Activated naive CD4-positive, alpha-beta T cell treated with anti-CD3 and anti-CD28 coated beads, Interleukin-2, amount 50 U/mL, for 72 hours (primary cell): ENCODE data around the gene ADA. TPM values are rescaled to one million over a fixed set of nuclear protein-coding genes. Genes with fewer than 3 reads are reported as not detected.
"Not testable (repeated sequence)": the region's sequence is repeated elsewhere in the genome, so short reads cannot be mapped to it uniquely, and the experiment has no call there.

Experiments used
- ATAC-seq, 2 donors: fragments of 150-1000 bp; cut with Tn5 transposase; 2 replicates each; pipeline ENCODE4 v1.10.0; 2021; ENCODE audit warnings: mild to moderate bottlenecking in 2 of 2, moderate library complexity in 2 of 2
- DNase-seq, 2 donors: peaks; one replicate each; pipeline ENCODE4 v3.0.0; 2021 to 2022; ENCODE audit warnings: low spot score in 2 of 2
- H3K27ac Mint-ChIP-seq, 2 donors: one replicate each; pipeline ENCODE4 v1.8.0; 2022; ENCODE audit warnings: mild to moderate bottlenecking in 2 of 2, mixed read lengths in 2 of 2
- H3K36me3 Mint-ChIP-seq, 2 donors: one replicate each; pipeline ENCODE4 v1.8.0; 2022; ENCODE audit warnings: mixed read lengths in 2 of 2
- H3K9me3 Mint-ChIP-seq, 2 donors: one replicate each; pipeline ENCODE4 v1.8.0; 2022; ENCODE audit warnings: mixed read lengths in 2 of 2
- total RNA-seq, 2 donors: library from RNA; stranded (reverse); gene quantifications; one replicate each; pipeline ENCODE4 v1.2.3, GENCODE V29; 2022

Gene ADA
- total RNA-seq, result 10 to 100 TPM; 33.4 to 54.9 TPM

- Mint-ChIP-seq H3K27ac (peak within 1 kb of the TSS; percentile 40 to 81), H3K9me3 (peaks cover 0 to 11% of the 10 kb centered on the region in 2 donors), H3K36me3 (peaks cover 4 to 11% of the 10 kb centered on the region in 2 donors)
- ATAC-seq (peak; percentile 38 to 75), DNase-seq (peak; percentile 49 to 62)
Observed at GRCh38 chr20:44651684-44652423, at the start of gene ADA. ADA (minus strand) TSS chr20:44651699; CDS start chr20:44651607, 92 bp downstream.

DNA sequence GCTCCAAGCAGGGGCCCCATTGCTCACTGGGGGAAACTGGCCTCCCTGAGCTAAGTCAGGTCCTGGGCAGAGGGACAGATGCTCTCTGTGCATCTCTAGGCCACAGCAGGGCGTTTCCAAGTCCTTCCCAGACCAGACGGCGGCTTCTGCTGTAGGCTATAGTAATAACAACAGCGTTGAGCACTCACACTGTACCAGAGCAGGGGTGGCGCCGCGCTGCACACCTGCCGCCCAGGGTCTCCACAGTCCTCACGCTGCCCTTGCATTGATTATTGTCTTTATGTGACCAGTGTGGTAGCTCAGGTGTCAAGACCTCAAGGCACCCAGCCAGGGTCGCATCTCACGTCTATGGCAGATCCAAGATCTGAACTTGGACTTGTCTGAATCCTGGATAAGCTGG, 48.8 kb upstream of the ADA start:
- no peak overlapping the region for H3K27ac Mint-ChIP-seq
- no peaks in the 10 kb centered on the region for H3K9me3 Mint-ChIP-seq
- no peak for ATAC-seq
- DNase-seq, result no peak
- H3K36me3 Mint-ChIP-seq, result no peaks in the 10 kb centered on the region

GRCh38 chr20:44698351-44698750, 46.9 kb upstream of the ADA start:
- DNase-seq (no peak), ATAC-seq (no peak)
- no peaks in the 10 kb centered on the region for H3K36me3 Mint-ChIP-seq
- no peaks in the 10 kb centered on the region for H3K9me3 Mint-ChIP-seq
- no peak overlapping the region for H3K27ac Mint-ChIP-seq

GRCh38 chr20:44697041-44697440, 45.5 kb upstream of the ADA start:
- not testable (repeated sequence) for H3K9me3 Mint-ChIP-seq, ATAC-seq, H3K27ac Mint-ChIP-seq, H3K36me3 Mint-ChIP-seq, DNase-seq

DNA sequence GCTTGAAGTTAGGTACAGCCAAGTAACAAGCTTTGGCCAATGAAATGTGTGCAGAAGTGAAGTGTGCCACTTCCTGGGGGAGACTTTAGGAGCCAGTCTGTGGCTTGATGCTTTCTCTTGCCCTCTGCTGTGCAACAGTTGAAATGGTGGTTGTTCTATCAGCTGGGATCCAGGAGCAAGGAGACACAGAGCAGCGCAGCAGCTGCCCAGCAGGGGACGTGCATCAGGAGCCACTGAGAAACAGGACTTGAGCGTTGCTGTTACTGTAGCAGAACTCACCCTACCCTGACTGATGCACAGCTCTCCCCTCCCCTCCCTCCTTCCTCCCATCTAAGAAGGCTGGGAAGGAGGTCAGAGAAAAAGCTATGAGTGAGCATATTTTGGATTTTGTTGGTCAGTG, 44.8 kb upstream of the ADA start:
- no peak for DNase-seq
- no peak overlapping the region for H3K27ac Mint-ChIP-seq
- ATAC-seq, result no peak
- peaks cover 0 to 7% of the 10 kb centered on the region in 2 donors for H3K36me3 Mint-ChIP-seq
- no peaks in the 10 kb centered on the region for H3K9me3 Mint-ChIP-seq

- Mint-ChIP-seq H3K36me3 (peaks cover 4 to 11% of the 10 kb centered on the region in 2 donors), H3K27ac (no peak overlapping the region), H3K9me3 (no peaks in the 10 kb centered on the region)
- DNase-seq, result no peak
- peak in 1 of 2 donors; percentile 29 for ATAC-seq
Observed at GRCh38 chr20:44695674-44696300, 44.3 kb upstream of the ADA start.

DNA sequence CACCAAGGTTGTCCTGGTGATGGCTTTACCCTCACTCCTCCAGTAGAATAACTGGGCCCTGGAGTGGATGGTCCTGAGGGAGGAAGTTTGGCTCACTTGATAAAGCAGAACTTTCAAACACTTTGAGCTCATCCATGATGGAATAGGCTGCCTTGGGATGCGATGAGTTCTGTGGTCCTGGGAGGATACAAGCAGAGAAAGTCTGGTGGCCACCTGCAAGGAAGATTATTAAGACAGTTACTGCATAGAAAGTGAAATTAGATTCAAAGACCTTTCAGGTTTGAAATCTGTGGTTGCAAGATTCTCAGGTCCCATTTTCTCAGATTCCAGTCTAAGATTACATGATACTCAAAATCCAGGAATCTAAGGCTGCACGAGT, 43.8 kb upstream of the ADA start:
- ATAC-seq (no peak), DNase-seq (no peak)
- H3K36me3 Mint-ChIP-seq, result peaks cover 4 to 11% of the 10 kb centered on the region in 2 donors
- no peak overlapping the region for H3K27ac Mint-ChIP-seq
- H3K9me3 Mint-ChIP-seq, result no peaks in the 10 kb centered on the region

DNA sequence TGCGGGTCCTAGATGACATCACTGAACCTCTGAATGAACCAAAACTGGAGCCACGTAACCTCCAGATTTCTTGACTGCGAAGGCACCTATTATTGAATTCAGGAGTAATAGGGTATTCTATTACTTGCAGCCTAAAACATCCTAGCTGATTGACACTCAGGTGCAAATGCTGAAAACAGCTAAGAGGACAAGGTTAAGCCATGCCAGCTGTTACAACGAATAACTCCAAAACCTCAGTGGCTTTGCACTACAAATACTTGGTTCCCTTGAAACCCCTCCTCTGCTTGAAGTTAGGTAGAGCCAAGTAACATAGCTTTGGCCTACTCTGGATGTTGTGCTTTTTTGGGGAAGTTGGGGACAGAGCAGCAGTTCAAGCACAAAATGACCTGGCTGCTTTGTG, 42.7 kb upstream of the ADA start:
- DNase-seq, result no peak
- Mint-ChIP-seq H3K27ac (no peak overlapping the region), H3K9me3 (no peaks in the 10 kb centered on the region), H3K36me3 (peaks cover 4 to 11% of the 10 kb centered on the region in 2 donors)
- ATAC-seq, result no peak

- peaks cover 4 to 11% of the 10 kb centered on the region in 2 donors for H3K36me3 Mint-ChIP-seq
- no peak overlapping the region for H3K27ac Mint-ChIP-seq
- DNase-seq (no peak), ATAC-seq (no peak)
- no peaks in the 10 kb centered on the region for H3K9me3 Mint-ChIP-seq
Observed at GRCh38 chr20:44693627-44694026, 42.1 kb upstream of the ADA start.

DNA sequence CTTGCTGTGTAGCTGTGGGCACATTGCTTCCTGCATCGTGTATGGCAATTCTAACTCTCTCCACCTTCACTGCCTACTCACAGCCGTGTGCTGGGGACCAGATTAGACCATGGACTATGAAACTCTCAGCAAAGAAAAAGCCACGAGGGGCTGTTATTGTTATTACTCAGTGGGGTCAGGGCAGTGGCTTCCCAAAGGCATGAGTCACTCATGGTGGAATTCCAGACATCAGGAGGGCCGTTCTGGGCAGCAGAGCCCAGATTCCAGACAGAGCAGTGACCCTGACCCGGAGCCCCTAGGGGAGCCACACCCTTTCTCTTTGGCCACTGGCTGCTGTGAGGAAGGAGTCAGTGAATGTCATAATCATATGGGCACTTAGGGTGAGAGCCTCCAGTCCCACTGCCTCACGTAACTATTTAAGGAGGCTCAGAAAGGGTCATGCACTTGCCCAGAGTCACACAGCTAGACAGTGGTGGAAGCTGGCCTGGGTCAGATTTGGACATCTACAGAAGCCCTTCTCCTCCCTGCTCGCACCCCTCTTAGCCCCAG, 41.5 kb upstream of the ADA start:
- ATAC-seq (no peak), DNase-seq (no peak)
- no peaks in the 10 kb centered on the region for H3K9me3 Mint-ChIP-seq
- H3K36me3 Mint-ChIP-seq, result peaks cover 4 to 11% of the 10 kb centered on the region in 2 donors
- no peak overlapping the region for H3K27ac Mint-ChIP-seq

DNA sequence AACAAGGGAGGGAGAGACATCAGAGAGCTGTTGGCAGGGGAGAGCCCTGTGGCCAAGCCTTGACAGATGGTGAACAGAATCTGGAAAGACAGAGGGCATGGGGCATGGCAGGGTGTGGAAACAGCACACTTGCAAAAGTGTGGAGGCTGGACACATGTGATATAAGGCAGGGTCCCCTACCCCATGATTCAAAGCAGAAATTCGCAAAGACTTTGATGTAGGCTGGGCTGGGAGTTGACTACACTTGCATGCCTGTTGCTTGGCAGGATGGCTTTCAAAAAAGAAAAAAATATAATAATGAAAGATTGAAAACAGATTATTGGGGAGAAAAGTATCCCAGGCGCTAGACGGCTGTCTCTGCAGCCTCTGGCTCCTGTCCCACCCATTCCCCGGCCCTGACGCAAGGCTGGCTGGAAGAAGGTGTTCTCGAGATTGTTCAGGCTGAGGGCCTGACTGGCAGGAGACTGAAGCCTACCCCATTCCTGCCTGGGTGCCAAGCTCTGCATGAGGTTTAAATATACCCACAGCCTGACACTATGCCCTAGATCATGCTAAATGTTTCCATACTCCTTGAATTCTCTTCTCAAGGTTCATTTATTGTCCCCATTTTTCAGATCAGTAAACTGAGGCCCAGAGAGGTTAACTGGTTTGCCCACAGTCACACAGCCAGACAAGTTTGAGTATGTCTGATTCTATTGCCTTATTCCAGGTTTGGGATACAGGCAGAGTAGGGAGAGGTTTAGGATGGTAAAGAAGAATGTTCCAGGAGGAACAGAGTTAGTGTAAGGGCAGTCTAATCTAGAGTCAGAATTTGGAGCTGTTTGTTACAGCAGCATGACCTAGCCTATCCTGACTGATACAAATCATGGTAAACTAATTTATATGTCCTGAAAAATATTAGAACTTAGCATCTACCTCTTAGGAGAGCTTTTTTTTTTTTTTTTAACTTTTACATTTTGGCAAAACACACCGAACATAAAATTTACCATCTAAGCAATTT, 40.2 kb upstream of the ADA start:
- Mint-ChIP-seq H3K9me3 (no peaks in the 10 kb centered on the region), H3K36me3 (peaks cover 4 to 11% of the 10 kb centered on the region in 2 donors), H3K27ac (no peak overlapping the region)
- DNase-seq (no peak), ATAC-seq (no peak)

GRCh38 chr20:44690781-44691423, 39.4 kb upstream of the ADA start:
- no peaks in the 10 kb centered on the region for H3K9me3 Mint-ChIP-seq
- H3K27ac Mint-ChIP-seq, result no peak overlapping the region
- ATAC-seq (no peak), DNase-seq (no peak)
- H3K36me3 Mint-ChIP-seq, result peaks cover 4 to 11% of the 10 kb centered on the region in 2 donors

GRCh38 chr20:44689809-44690208, 38.3 kb upstream of the ADA start:
- ATAC-seq (no peak), DNase-seq (no peak)
- Mint-ChIP-seq H3K9me3 (no peaks in the 10 kb centered on the region), H3K36me3 (peaks cover 4 to 11% of the 10 kb centered on the region in 2 donors), H3K27ac (no peak overlapping the region)

DNA sequence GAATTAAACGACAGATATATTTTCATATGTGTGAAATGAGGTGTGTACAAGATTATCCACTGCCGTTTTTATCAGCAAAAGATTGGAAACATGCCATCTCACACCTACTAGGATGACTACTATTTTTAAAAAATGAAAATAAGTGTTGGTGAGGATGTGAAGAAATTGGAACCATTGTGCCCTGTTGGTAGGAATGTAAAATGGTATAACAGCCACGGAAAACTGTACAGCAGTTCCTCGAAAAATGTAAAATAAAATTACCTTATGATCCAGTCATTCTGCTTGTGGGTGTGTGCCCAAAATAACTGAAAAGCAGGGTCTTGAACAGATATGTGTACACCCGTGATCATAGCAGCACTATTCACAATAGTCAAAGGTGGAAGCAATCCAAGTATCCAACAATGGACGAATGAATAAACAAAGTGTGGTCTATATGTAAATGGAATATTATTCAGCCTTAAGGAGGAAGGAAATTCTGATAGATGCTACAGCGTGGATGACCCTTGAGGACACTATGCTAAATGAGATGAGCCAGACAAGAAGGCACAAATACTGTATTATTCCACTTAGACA, 36.6 kb upstream of the ADA start:
- Mint-ChIP-seq H3K9me3 (no peaks in the 10 kb centered on the region), H3K27ac (no peak overlapping the region), H3K36me3 (peaks cover 4 to 11% of the 10 kb centered on the region in 2 donors)
- DNase-seq (no peak), ATAC-seq (no peak)

DNA sequence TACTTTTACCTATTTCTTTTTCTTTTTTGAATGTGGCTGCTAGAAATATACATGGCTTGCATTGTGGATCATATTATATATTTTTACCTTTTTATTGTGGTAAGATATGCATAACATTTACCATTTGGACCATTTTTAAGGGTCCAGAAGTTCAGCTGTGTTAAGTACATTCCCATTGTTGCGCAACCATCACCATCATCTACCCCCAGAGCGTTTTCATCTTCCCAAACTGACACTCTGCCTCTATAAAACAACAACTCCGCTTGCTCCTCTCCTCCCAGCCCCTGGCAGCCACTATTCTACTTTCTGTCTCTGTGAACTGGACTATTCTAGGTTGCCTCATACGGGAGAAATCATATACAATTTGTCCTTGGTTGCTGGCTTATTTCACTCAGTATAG, 35.4 kb upstream of the ADA start:
- DNase-seq (no peak), ATAC-seq (no peak)
- Mint-ChIP-seq H3K36me3 (peaks cover 4 to 11% of the 10 kb centered on the region in 2 donors), H3K9me3 (no peaks in the 10 kb centered on the region), H3K27ac (no peak overlapping the region)
